Osteoblast (primary cell): ENCODE data around the gene SHCBP1L. TPM values are rescaled to one million over a fixed set of nuclear protein-coding genes. Genes with fewer than 3 reads are reported as not detected.
A peak's percentile ranks its signal among the peaks of the same experiment; 100 is the strongest.
"Not testable (repeated sequence)": the region's sequence is repeated elsewhere in the genome, so short reads cannot be mapped to it uniquely, and the experiment has no call there.

Experiments
- DNase-seq: peaks from one replicate; pipeline ENCODE4 v3.0.0; 2011; ENCODE audit warnings: low spot score, mixed read lengths; ENCODE audit not compliant: insufficient read length; ENCODE audit errors: missing footprints
- H2AFZ ChIP-seq: 2 replicates; pipeline ENCODE4 v1.6.0; 2011; ENCODE audit warnings: mild to moderate bottlenecking, low read length
- H3K27ac ChIP-seq: 2 replicates; pipeline ENCODE4 v1.5.1; 2011; ENCODE audit warnings: mild to moderate bottlenecking, low read depth, low read length, moderate library complexity
- H3K27me3 ChIP-seq: 2 replicates; pipeline ENCODE4 v1.6.0; 2012; ENCODE audit warnings: mild to moderate bottlenecking, control low read depth, inconsistent platforms, low read length, moderate library complexity; ENCODE audit not compliant: insufficient read depth
- H3K36me3 ChIP-seq: 2 replicates; pipeline ENCODE4 v1.5.1; 2011; ENCODE audit warnings: mild to moderate bottlenecking, low read length, control low read depth, moderate library complexity; ENCODE audit not compliant: insufficient read depth
- H3K4me1 ChIP-seq: 2 replicates; pipeline ENCODE4 v1.5.1; 2011; ENCODE audit warnings: mild to moderate bottlenecking, low read length, control low read depth, moderate library complexity; ENCODE audit not compliant: insufficient read depth
- H3K4me2 ChIP-seq: 2 replicates; pipeline ENCODE4 v1.6.0; 2011; ENCODE audit warnings: mild to moderate bottlenecking, low read length; ENCODE audit not compliant: insufficient read depth
- H3K4me3 ChIP-seq: fragments of 200-600 bp; sonication (generic); 3 replicates; pipeline ENCODE4 v1.5.1; 2012; ENCODE audit warnings: mild to moderate bottlenecking, low read length, inconsistent platforms; ENCODE audit not compliant: insufficient read depth
- H3K79me2 ChIP-seq: 2 replicates; pipeline ENCODE4 v1.6.0; 2012; ENCODE audit warnings: mild to moderate bottlenecking, low read length, control low read depth, inconsistent platforms; ENCODE audit not compliant: insufficient read depth
- H3K9me3 ChIP-seq: 2 replicates; pipeline ENCODE4 v1.5.1; 2011; ENCODE audit warnings: low read depth, low read length, control low read depth
- H4K20me1 ChIP-seq: 2 replicates; pipeline ENCODE4 v1.6.0; 2012; ENCODE audit warnings: mild to moderate bottlenecking, low read length, control low read depth; ENCODE audit not compliant: insufficient read depth
- total RNA-seq: library from RNA; depleted of rRNA; stranded (reverse); fragments of >200 nt; gene quantifications from 2 replicates; pipeline ENCODE4 v1.2.3, GENCODE V29; 2012
- TF ChIP-seq, protein P1 (sequence below): IDR thresholded peaks from 2 replicates; pipeline ENCODE4 v1.5.1; 2011; ENCODE audit warnings: mild to moderate bottlenecking, low read depth, low read length, moderate library complexity; ENCODE audit errors: extremely low read depth

The SHCBP1L gene
- total RNA-seq, 1 donor = not detected

DNA sequence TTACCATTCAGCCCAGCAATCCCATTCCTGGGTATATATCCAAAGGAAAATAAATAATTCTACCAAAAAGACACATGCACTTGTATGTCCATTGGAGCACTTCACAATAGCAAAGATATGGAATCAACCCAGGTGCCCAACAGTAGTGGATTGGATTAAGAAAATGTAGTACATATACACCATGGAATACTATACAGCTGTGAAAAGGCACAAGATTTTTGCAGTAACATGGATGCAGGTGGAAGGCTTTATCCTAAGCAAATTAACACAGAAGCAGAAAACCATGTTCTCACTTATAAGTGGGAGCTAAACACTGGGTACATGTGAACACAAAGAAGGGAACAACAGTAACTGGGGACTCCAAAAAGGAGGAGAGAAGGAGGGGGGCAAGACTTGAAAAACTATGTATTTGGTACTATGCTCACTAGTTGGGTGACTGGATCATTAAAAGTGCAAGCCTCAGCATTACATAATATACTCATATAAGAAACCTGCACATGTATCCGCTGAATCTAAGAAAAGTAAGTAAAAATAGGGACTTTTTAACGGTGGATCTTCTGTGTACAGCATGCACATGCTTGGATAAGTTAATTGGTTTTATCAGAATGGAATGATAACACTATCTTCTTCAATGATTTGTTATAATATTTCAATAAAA lies 3.9 kb upstream of the SHCBP1L start:
- peak overlapping the region; percentile 3 for H3K27ac ChIP-seq
- peaks cover 11% of the 10 kb centered on the region for H3K4me1 ChIP-seq
- no peak for DNase-seq
- no peaks in the 10 kb centered on the region for H3K27me3 ChIP-seq
- H3K79me2 ChIP-seq = no peaks in the 10 kb centered on the region
- H3K4me3 ChIP-seq = no peak overlapping the region
- no peaks in the 10 kb centered on the region for H3K9me3 ChIP-seq
- H4K20me1 ChIP-seq = no peaks in the 10 kb centered on the region
- no peak overlapping the region for H3K4me2 ChIP-seq
- H3K36me3 ChIP-seq = no peaks in the 10 kb centered on the region
- TF ChIP-seq, protein P1, sequence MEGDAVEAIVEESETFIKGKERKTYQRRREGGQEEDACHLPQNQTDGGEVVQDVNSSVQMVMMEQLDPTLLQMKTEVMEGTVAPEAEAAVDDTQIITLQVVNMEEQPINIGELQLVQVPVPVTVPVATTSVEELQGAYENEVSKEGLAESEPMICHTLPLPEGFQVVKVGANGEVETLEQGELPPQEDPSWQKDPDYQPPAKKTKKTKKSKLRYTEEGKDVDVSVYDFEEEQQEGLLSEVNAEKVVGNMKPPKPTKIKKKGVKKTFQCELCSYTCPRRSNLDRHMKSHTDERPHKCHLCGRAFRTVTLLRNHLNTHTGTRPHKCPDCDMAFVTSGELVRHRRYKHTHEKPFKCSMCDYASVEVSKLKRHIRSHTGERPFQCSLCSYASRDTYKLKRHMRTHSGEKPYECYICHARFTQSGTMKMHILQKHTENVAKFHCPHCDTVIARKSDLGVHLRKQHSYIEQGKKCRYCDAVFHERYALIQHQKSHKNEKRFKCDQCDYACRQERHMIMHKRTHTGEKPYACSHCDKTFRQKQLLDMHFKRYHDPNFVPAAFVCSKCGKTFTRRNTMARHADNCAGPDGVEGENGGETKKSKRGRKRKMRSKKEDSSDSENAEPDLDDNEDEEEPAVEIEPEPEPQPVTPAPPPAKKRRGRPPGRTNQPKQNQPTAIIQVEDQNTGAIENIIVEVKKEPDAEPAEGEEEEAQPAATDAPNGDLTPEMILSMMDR = no peak
- H2AFZ ChIP-seq = no peak overlapping the region

DNA sequence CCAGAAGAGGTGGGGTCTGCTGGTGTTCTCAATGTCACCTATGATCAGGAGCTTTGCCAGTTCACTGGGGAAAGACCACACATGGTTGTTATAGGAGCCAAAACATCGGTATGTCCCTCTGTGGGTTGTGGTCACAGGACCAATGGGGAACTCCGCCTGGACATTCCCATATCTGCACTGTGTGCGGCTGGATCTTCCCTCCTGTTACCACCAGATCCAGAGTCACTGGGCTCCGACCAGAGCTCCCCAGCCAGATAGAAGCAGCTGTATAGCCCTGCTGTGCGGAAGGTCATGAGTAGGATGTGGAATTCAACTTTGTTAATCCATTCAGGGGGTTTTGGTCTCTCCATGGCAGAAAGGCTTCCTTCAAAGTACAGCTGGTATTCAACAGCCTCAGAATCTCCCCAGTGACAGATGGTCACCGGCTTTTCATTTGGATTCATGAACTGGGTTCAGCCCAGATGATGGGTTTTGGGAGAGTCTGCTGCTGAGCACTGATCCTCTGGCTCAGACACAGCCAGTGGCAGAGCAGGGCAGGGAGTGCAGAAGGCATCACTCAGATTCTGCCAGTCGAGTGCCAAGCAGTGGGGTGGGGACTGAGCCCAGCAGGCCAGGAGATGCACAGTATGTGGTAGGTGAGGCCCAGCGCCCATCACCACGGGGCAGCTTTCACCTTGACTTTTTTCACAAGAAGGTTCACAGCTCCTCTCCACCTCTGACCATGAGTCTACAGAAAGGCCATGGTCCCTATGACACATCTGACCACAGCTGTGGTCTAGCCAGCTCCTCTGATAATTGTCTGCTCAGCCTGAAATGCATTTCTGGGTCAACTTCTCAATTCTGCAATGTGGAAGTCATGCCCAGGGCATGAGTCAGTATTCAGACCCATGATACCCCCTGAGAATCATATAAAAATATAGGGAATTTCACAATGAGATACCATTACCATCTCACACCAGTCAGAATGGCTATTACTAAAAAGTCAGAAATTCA lies 2.9 kb upstream of the SHCBP1L start:
- Histone ChIP-seq H3K9me3 (no peaks in the 10 kb centered on the region), H3K27me3 (no peaks in the 10 kb centered on the region), H4K20me1 (no peaks in the 10 kb centered on the region), H3K36me3 (no peaks in the 10 kb centered on the region), H3K4me3 (no peak overlapping the region), H3K4me2 (peak overlapping the region; percentile 56), H3K4me1 (peaks cover 11% of the 10 kb centered on the region), H3K79me2 (no peaks in the 10 kb centered on the region), H3K27ac (peak overlapping the region; percentile 61), H2AFZ (no peak overlapping the region)
- peak; percentile 97 for DNase-seq
- TF ChIP-seq, protein P1 = no peak

DNA sequence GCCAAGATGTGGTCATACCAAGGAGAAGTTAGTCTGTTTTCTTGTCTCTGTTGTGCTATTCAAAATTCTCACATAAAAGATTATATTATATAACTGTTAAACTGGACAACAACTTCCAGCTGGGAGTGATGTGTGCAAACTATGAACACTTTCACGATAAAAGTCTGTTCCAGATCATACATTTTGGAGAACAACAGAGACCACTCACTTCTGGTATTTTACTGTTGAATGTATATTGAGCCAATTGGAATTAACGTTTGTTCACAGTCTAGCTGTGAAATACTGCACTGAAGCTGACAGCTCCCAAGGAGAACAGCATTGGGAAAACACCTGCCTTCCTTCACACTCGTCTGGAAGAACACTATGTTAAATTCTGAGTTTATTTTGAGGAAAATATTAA lies 860 bp upstream of the SHCBP1L start:
- no peak for DNase-seq
- Histone ChIP-seq H2AFZ (no peak overlapping the region), H3K79me2 (no peaks in the 10 kb centered on the region), H3K4me2 (no peak overlapping the region), H3K4me1 (peaks cover 11% of the 10 kb centered on the region), H3K9me3 (no peaks in the 10 kb centered on the region), H4K20me1 (no peaks in the 10 kb centered on the region), H3K27ac (no peak overlapping the region), H3K4me3 (no peak overlapping the region), H3K36me3 (no peaks in the 10 kb centered on the region), H3K27me3 (no peaks in the 10 kb centered on the region)
- TF ChIP-seq, protein P1 = no peak

DNA sequence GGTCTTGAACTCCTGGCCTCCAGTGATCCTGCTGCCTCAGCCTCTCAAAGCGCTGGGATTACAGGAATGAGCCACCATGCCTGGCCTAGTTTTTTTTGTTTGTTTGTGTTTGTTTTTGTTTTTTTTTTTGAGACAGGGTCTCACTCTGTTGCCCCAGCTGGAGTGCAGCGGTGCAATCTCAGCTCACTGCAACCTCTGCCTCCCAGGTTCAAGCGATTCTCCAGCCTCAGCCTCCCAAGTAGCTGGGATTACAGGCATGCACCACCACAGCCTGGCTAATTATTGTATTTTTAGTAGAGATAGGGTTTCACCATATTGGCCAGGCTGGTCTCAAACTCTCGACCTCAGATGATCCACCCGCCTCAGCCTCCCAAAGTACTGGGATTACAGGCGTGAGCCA lies 9.6 kb downstream of the SHCBP1L start:
- H3K4me1 ChIP-seq, H2AFZ ChIP-seq, H3K4me2 ChIP-seq, H3K27me3 ChIP-seq, H3K4me3 ChIP-seq, H3K27ac ChIP-seq, H3K36me3 ChIP-seq, DNase-seq, H3K9me3 ChIP-seq, H4K20me1 ChIP-seq, H3K79me2 ChIP-seq: not testable (repeated sequence)

DNA sequence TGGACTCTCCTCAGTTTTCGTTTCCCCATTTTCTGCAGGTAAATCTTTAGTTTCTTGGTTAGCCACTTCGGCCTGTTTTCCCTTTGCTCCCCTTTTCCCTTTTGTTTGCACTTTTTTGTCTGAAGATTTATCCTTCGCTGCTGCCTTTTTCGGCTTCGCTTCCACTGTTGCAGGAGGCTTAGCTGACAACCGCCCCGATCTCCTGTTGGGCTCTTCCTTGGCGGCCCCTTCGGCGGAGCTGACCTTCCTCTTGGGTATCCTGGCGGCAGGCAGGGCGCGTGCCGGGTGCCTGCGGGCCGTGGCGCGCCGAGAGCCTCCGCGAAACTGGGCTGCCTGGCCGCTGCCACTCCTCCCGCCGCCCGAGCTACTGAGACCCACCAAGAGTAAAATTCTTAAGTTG lies 10.8 kb downstream of the SHCBP1L start:
- not testable (repeated sequence) for H3K4me1 ChIP-seq, DNase-seq, H2AFZ ChIP-seq, H3K9me3 ChIP-seq, H3K79me2 ChIP-seq, H4K20me1 ChIP-seq, H3K4me3 ChIP-seq, H3K27ac ChIP-seq, H3K27me3 ChIP-seq, H3K36me3 ChIP-seq
- H3K4me2 ChIP-seq = peak overlapping the region; percentile 32
